WTC11 (cell line): Measurements from ENCODE around the gene SLC18A2. TPM values are rescaled to one million over a fixed set of nuclear protein-coding genes. Genes with fewer than 3 reads are reported as not detected.

Source experiments
- ATAC-seq: fragments of 200-7000 bp; cut with Tn5 transposase; 2 replicates; pipeline ENCODE4 v1.10.0; 2021; ENCODE audit warnings: mild to moderate bottlenecking, moderate library complexity
- CTCF ChIA-PET: fragments of 300-600 bp; sonication (Branson Sonifier 250); formaldehyde crosslinking; loops from one replicate; lab custom pipeline; 2021; ENCODE audit warnings: antibody characterized with exemption; lab: Charles Lee
- POLR2A ChIA-PET: fragments of 350-600 bp; sonication (Branson Sonifier 250); formaldehyde crosslinking; loops from one replicate; lab custom pipeline; 2021; ENCODE audit warnings: antibody characterized with exemption; lab: Charles Lee
- DNase-seq: peaks from one replicate; pipeline ENCODE4 v3.0.0; 2021; ENCODE audit warnings: low spot score
- H3K27ac Mint-ChIP-seq: 2 replicates; pipeline ENCODE4 v1.8.0; 2021; ENCODE audit warnings: mixed read lengths
- H3K27me3 Mint-ChIP-seq: 2 replicates; pipeline ENCODE4 v1.8.0; 2021; ENCODE audit warnings: low read depth, mild to moderate bottlenecking, moderate library complexity, mixed read lengths
- H3K36me3 Mint-ChIP-seq: 2 replicates; pipeline ENCODE4 v1.8.0; 2021; ENCODE audit warnings: mixed read lengths
- H3K4me1 Mint-ChIP-seq: 2 replicates; pipeline ENCODE4 v1.8.0; 2022; ENCODE audit warnings: mixed read lengths
- H3K4me3 Mint-ChIP-seq: 2 replicates; pipeline ENCODE4 v1.8.0; 2021; ENCODE audit warnings: mild to moderate bottlenecking, moderate library complexity, mixed read lengths
- H3K9me3 Mint-ChIP-seq: 2 replicates; pipeline ENCODE4 v1.8.0; 2021; ENCODE audit warnings: mixed read lengths
- ATF2 ChIP-seq: sonication (generic); formaldehyde crosslinking; IDR thresholded peaks from 2 replicates; pipeline ENCODE4 v1.8.1; 2022; ENCODE audit warnings: low read depth, missing genetic modification reagents, borderline replicate concordance
- ATF3 ChIP-seq: sonication (generic); formaldehyde crosslinking; conservative IDR thresholded peaks from 2 replicates; pipeline ENCODE4 v1.8.1; 2022; ENCODE audit warnings: mild to moderate bottlenecking, missing genetic modification reagents
- ATF6 ChIP-seq: sonication (generic); formaldehyde crosslinking; IDR thresholded peaks from 2 replicates; pipeline ENCODE4 v1.8.1; 2023; ENCODE audit warnings: mild to moderate bottlenecking, missing genetic modification reagents
- CREB1 ChIP-seq: sonication (generic); formaldehyde crosslinking; IDR thresholded peaks from 2 replicates; pipeline ENCODE4 v1.8.0; 2023; ENCODE audit warnings: mild to moderate bottlenecking, missing genetic modification reagents
- E2F1 ChIP-seq: sonication (generic); formaldehyde crosslinking; IDR thresholded peaks from 2 replicates; pipeline ENCODE4 v1.8.0; 2022; ENCODE audit warnings: mild to moderate bottlenecking, missing genetic modification reagents
- ESRRA ChIP-seq: sonication (generic); formaldehyde crosslinking; IDR thresholded peaks from 2 replicates; pipeline ENCODE4 v1.8.1; 2022; ENCODE audit warnings: mild to moderate bottlenecking, missing genetic modification reagents, borderline replicate concordance
- GABPB1 ChIP-seq: sonication (generic); formaldehyde crosslinking; IDR thresholded peaks from 2 replicates; pipeline ENCODE4 v1.8.1; 2023; ENCODE audit warnings: mild to moderate bottlenecking, missing genetic modification reagents
- GTF2I ChIP-seq: fragments of 250-450 bp; sonication (Bioruptor Pico); conservative IDR thresholded peaks from 2 replicates; pipeline ENCODE4 v1.4.0; 2021; ENCODE audit warnings: mild to moderate bottlenecking
- NR2C2 ChIP-seq: sonication (generic); formaldehyde crosslinking; IDR thresholded peaks from 2 replicates; pipeline ENCODE4 v1.8.0; 2022; ENCODE audit warnings: mild to moderate bottlenecking, missing genetic modification reagents
- STAT6 ChIP-seq: sonication (generic); formaldehyde crosslinking; conservative IDR thresholded peaks from 2 replicates; pipeline ENCODE4 v1.8.1; 2023; ENCODE audit warnings: mild to moderate bottlenecking, low read depth, missing genetic modification reagents, moderate library complexity
- TCF7 ChIP-seq: sonication (generic); formaldehyde crosslinking; IDR thresholded peaks from 2 replicates; pipeline ENCODE4 v1.8.0; 2022; ENCODE audit warnings: mild to moderate bottlenecking, low read depth, missing genetic modification reagents, moderate library complexity
- TP53 ChIP-seq: sonication (generic); formaldehyde crosslinking; IDR thresholded peaks from 2 replicates; pipeline ENCODE4 v1.8.1; 2023; ENCODE audit warnings: mild to moderate bottlenecking, missing genetic modification reagents
- USF1 ChIP-seq: sonication (generic); formaldehyde crosslinking; IDR thresholded peaks from 2 replicates; pipeline ENCODE4 v1.8.0; 2022; ENCODE audit warnings: mild to moderate bottlenecking, missing genetic modification reagents
- ZNF138 ChIP-seq: sonication (generic); formaldehyde crosslinking; conservative IDR thresholded peaks from 2 replicates; pipeline ENCODE4 v1.8.1; 2022; ENCODE audit warnings: mild to moderate bottlenecking, moderate library complexity, missing genetic modification reagents
- ZNF263 ChIP-seq: sonication (generic); formaldehyde crosslinking; IDR thresholded peaks from 2 replicates; pipeline ENCODE4 v1.8.1; 2022; ENCODE audit warnings: low read depth, mild to moderate bottlenecking, moderate library complexity, missing genetic modification reagents
- ZNF396 ChIP-seq: fragments of 250-450 bp; sonication (Bioruptor Pico); IDR thresholded peaks from 2 replicates; pipeline ENCODE4 v1.8.0; 2021; ENCODE audit warnings: mild to moderate bottlenecking, moderate library complexity, borderline replicate concordance
- ZNF425 ChIP-seq: fragments of 250-450 bp; sonication (Bioruptor Pico); conservative IDR thresholded peaks from 2 replicates; pipeline ENCODE4 v1.9.0; 2021; ENCODE audit warnings: mild to moderate bottlenecking
- ZSCAN18 ChIP-seq: fragments of 250-450 bp; sonication (Bioruptor Pico); IDR thresholded peaks from 2 replicates; pipeline ENCODE4 v2.1.2; 2022; ENCODE audit warnings: mild to moderate bottlenecking, moderate library complexity
- total RNA-seq: library from RNA; stranded (reverse); gene quantifications from 3 replicates; pipeline ENCODE4 v1.2.3, GENCODE V29; 2021

The SLC18A2 gene
- total RNA-seq, 1 experiment from 2014 or later, result 5.9 TPM

GRCh38 chr10:117298219-117298618 lies 57.3 kb downstream of the SLC18A2 start:
- Mint-ChIP-seq H3K9me3 (peaks cover 8% of the 10 kb centered on the region), H3K36me3 (peaks cover 7% of the 10 kb centered on the region)
- DNase-seq, result no peak

GRCh38 chr10:117299435-117299834 lies 58.5 kb downstream of the SLC18A2 start:
- Mint-ChIP-seq H3K36me3 (peaks cover 19% of the 10 kb centered on the region), H3K9me3 (peaks cover 20% of the 10 kb centered on the region), H3K27ac (no peak overlapping the region), H3K4me3 (no peak overlapping the region), H3K27me3 (no peaks in the 10 kb centered on the region; the same call in 1 of the 2 replicates), H3K4me1 (no peaks in the 10 kb centered on the region)
- ATAC-seq (no peak), DNase-seq (no peak)
- ChIA-PET CTCF (interaction anchor here (0.9 to 1.1 kb wide), 3 partner anchors 73 to 125 kb away, joined by 3 to 4 read pairs (median 3); no protein-coding TSS in a partner anchor), POLR2A (no interaction called here)
- no peak for TF ChIP-seq GTF2I
- no peak for TF ChIP-seq ATF3 (CRISPR knock-in tag)
- TF ChIP-seq E2F1, result no peak
- TF ChIP-seq USF1 (CRISPR knock-in tag), result no peak
- TF ChIP-seq ATF2 (CRISPR knock-in tag), result no peak
- no peak for TF ChIP-seq NR2C2 (CRISPR knock-in tag)
- no peak for TF ChIP-seq ZSCAN18 (CRISPR knock-in tag)
- TF ChIP-seq ESRRA (CRISPR knock-in tag), result no peak
- TF ChIP-seq ATF6 (CRISPR knock-in tag), result no peak
- no peak for TF ChIP-seq GABPB1
- no peak for TF ChIP-seq ZNF425
- TF ChIP-seq ZNF263 (CRISPR knock-in tag), result no peak

More at GRCh38 chr10:117298219-117298618, 57.3 kb downstream of the SLC18A2 start:
- Mint-ChIP-seq H3K27ac (no peak overlapping the region), H3K4me3 (no peak overlapping the region), H3K27me3 (no peaks in the 10 kb centered on the region; the same call in 1 of the 2 replicates)
- POLR2A ChIA-PET, result no interaction called here
- ATAC-seq, result no peak
- CTCF ChIA-PET, result no interaction called here
- TF ChIP-seq ZNF138 (CRISPR knock-in tag), result no peak
- TF ChIP-seq CREB1 (CRISPR knock-in tag), result no peak
- no peak for TF ChIP-seq ATF2 (CRISPR knock-in tag)
- no peak for TF ChIP-seq TP53
- no peak for TF ChIP-seq ZNF396
- TF ChIP-seq STAT6 (CRISPR knock-in tag), result no peak
- no peak for TF ChIP-seq TCF7 (CRISPR knock-in tag)
- TF ChIP-seq, all 79 proteins: peak for 0
- no peaks in the 10 kb centered on the region for H3K4me1 Mint-ChIP-seq
